ENCODE measurements around the gene PRKCA. TPM values are rescaled to one million over a fixed set of nuclear protein-coding genes. Genes with fewer than 3 reads are reported as not detected.

Gene PRKCA
- total RNA-seq, 1 donor from 2014 or later: 15.5 TPM

- TF ChIP-seq POLR2AphosphoS5 (IDR thresholded peaks at IDR 0.05; ENCODE audit: insufficient read depth in 1 of 2, low read depth in 1 of 2) (no peak), POLR2A (IDR thresholded peaks at IDR 0.05) (no peak), CTCF (IDR thresholded peaks at IDR 0.05) (no peak)
Measured at GRCh38 chr17:66551839-66552238, 249.4 kb downstream of the PRKCA start.

GRCh38 chr17:66552371-66552770 lies 250.0 kb downstream of the PRKCA start:
- intact Hi-C loops (cut with DNase I): loop anchor here (10.0 kb wide), 1 partner anchor 58 kb away; no protein-coding TSS in a partner anchor

More at GRCh38 chr17:66551839-66552238, 249.4 kb downstream of the PRKCA start:
- Histone ChIP-seq H3K4me3 (no peak overlapping the region), H3K9me3 (no peaks in the 10 kb centered on the region), H3K4me1 (peaks cover 8% of the 10 kb centered on the region), H3K27me3 (no peaks in the 10 kb centered on the region), H3K27ac (no peak overlapping the region), H3K36me3 (no peaks in the 10 kb centered on the region)
- intact Hi-C loops (cut with DNase I): loop anchor here (10.0 kb wide), 1 partner anchor 57 kb away; no protein-coding TSS in a partner anchor
- DNase-seq (ENCODE audit: extremely low spot score in 2 of 2): no peak

GRCh38 chr17:66555605-66556004 lies 253.2 kb downstream of the PRKCA start:
- Histone ChIP-seq H3K36me3 (no peaks in the 10 kb centered on the region), H3K4me3 (no peak overlapping the region), H3K27ac (no peak overlapping the region), H3K9me3 (no peaks in the 10 kb centered on the region), H3K4me1 (no peaks in the 10 kb centered on the region), H3K27me3 (no peaks in the 10 kb centered on the region)
- intact Hi-C loops (cut with DNase I): loop anchor here (10.0 kb wide), 1 partner anchor 61 kb away; no protein-coding TSS in a partner anchor
- TF ChIP-seq CTCF (IDR thresholded peaks at IDR 0.05) (no peak), POLR2AphosphoS5 (IDR thresholded peaks at IDR 0.05; ENCODE audit: insufficient read depth in 1 of 2, low read depth in 1 of 2) (no peak), POLR2A (IDR thresholded peaks at IDR 0.05) (no peak)
- DNase-seq (ENCODE audit: extremely low spot score in 2 of 2): no peak

More at GRCh38 chr17:66552371-66552770, 250.0 kb downstream of the PRKCA start:
- Histone ChIP-seq H3K27ac (no peak overlapping the region), H3K4me1 (peaks cover 8% of the 10 kb centered on the region), H3K9me3 (no peaks in the 10 kb centered on the region), H3K36me3 (no peaks in the 10 kb centered on the region), H3K4me3 (no peak overlapping the region), H3K27me3 (no peaks in the 10 kb centered on the region)
- peak in 1 of 2 donors; percentile 64 for DNase-seq (ENCODE audit: extremely low spot score in 2 of 2)
- TF ChIP-seq CTCF (IDR thresholded peaks at IDR 0.05) (no peak), POLR2A (IDR thresholded peaks at IDR 0.05) (no peak), POLR2AphosphoS5 (IDR thresholded peaks at IDR 0.05; ENCODE audit: insufficient read depth in 1 of 2, low read depth in 1 of 2) (no peak)

GRCh38 chr17:66557200-66557599 lies 254.8 kb downstream of the PRKCA start:
- H3K9me3 ChIP-seq: no peaks in the 10 kb centered on the region
- H3K36me3 ChIP-seq: no peaks in the 10 kb centered on the region
- H3K27me3 ChIP-seq: no peaks in the 10 kb centered on the region
- no peak overlapping the region for H3K27ac ChIP-seq
- DNase-seq (ENCODE audit: extremely low spot score in 2 of 2): no peak
- intact Hi-C loops (cut with DNase I): loop anchor here (10.0 kb wide), 1 partner anchor 62 kb away; no protein-coding TSS in a partner anchor
- no peak for TF ChIP-seq CTCF (IDR thresholded peaks at IDR 0.05)
- no peak for TF ChIP-seq POLR2A (IDR thresholded peaks at IDR 0.05)
- no peak for TF ChIP-seq POLR2AphosphoS5 (IDR thresholded peaks at IDR 0.05; ENCODE audit: insufficient read depth in 1 of 2, low read depth in 1 of 2)
- no peak overlapping the region for H3K4me3 ChIP-seq
- H3K4me1 ChIP-seq: no peaks in the 10 kb centered on the region

- Histone ChIP-seq H3K36me3 (no peaks in the 10 kb centered on the region), H3K9me3 (no peaks in the 10 kb centered on the region), H3K4me1 (no peaks in the 10 kb centered on the region), H3K4me3 (no peak overlapping the region), H3K27me3 (no peaks in the 10 kb centered on the region), H3K27ac (no peak overlapping the region)
- TF ChIP-seq POLR2A (IDR thresholded peaks at IDR 0.05) (no peak), POLR2AphosphoS5 (IDR thresholded peaks at IDR 0.05; ENCODE audit: insufficient read depth in 1 of 2, low read depth in 1 of 2) (no peak), CTCF (IDR thresholded peaks at IDR 0.05) (no peak)
- DNase-seq (ENCODE audit: extremely low spot score in 2 of 2): no peak
- intact Hi-C loops (cut with DNase I): loop anchor here (10.0 kb wide), 1 partner anchor 63 kb away; no protein-coding TSS in a partner anchor
Measured at GRCh38 chr17:66557886-66558285, 255.5 kb downstream of the PRKCA start.

All from vagina (tissue), 2 donors.